NCI-H1092 treated with DMSO at 0.1 percent for 48 hours (cell line): Measurements from ENCODE around the gene CMSS1.
"Not testable (repeated sequence)": the region's sequence is repeated elsewhere in the genome, so short reads cannot be mapped to it uniquely, and the experiment has no call there.

ENCODE experiments used
- DNase-seq: peaks from one replicate; lab custom pipeline; 2025; lab: John Stamatoyannopoulos, UW

The CMSS1 gene

DNA sequence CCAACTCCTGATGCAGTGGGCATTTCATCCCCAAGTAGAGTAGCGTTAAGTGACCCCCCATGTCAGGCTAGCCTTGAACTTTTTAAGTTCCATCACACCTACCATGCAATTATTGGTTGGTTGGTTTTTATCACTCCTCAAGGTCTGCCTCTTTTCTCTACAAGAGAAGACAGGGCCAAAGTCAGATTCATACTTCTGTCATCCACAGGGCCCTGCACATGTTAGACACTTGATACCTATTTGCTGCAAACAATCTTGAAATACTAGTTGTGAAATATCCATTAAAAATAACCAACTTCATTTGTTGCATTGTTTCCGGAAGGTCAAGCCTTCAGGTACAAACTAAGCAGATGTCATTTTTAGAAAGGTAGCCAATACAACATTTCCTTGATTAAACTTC is 1.2 kb downstream of the CMSS1 start:
- DNase-seq = no peak

DNA sequence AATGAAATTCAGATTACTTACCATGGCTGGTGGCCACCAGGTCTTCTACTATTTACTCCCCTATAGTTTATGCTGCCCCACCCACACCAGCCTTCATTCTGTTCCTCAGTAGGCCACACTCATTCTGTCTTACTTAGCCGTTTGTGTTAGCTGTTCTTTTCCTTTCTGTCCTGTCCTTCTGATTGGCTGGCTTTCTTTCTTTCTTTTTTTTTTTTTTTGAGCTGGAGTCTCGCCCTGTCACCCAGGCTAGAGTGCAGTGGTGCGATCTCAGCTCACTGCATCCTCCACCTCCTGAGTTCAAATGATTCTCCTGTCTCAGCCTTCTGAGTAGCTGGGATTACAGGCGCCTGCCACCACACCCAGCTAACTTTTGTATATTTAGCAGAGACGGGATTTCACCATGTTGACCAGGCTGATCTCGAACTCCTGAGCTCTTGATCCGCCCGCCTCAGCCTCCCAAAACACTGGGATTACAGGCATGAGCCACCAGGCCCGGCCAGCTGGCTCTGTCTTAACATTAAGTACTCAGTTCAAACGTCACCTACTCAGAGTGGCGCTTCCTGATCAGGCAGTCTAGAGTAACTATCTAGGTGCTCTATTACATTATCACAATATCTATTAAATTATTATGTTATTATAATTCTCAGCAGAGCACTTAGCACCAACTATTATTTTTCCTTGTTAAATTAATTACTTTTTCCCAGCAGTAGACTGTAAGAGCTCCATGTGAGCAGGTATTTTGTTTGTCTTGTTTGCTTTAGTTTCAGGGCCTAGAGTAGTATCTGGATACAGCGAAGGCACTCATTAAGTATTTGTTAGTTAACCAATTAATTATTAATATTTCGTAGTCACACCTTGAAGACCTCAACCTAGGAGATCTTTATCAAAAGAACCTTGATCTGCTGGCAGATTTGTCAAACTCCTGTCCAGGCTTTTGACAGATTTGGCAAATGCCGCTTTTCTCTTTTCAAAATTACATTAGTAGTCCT is 6.4 kb downstream of the CMSS1 start:
- no peak for DNase-seq

DNA sequence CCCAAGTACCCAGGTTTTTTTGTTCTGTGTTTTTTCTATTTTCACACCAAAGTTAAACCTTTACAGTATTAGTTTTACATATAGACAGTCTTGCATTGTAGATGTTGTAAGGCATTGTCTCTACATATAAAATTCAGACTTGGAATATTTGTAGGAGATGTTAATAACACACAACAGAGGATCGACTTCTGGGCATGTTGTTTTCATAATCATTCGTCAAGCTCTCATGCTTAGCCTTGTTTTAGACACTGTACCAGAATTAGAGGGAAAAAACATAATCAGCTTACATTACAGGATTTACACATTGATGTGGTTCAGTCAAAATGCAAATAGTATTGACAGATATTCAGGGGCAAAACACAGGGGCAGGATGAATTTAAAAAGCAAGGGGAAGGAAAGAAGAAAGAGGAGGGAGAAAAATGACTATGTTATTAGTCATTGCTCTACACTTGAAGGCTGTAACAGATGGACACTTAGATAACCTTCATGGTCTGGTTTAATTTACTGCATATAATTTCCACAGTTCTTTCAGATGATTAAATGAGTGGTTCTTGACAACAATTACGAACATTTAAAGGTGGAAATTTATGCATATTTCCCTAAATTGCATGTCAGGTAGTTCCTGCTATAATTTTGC is 7.5 kb downstream of the CMSS1 start:
- DNase-seq = no peak

DNA sequence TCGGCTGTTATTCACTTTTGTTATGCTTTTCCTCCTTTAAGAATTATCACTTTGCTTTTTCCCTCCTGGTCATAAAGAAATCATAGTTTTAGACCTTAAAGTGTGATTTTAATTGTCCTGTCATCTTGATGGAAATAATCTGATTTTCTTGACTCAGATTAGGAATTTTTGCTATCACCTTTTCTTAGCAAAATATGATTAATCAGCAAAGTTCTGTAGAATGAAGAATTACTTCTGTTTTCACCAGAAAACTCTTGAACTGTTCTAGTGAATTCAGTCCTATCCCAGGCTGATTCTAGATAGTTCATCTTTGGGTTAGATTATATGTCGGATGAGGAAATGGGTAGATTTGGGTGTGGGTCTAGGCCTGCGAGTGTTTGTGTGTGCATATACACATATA is 12.2 kb downstream of the CMSS1 start:
- no peak for DNase-seq

DNA sequence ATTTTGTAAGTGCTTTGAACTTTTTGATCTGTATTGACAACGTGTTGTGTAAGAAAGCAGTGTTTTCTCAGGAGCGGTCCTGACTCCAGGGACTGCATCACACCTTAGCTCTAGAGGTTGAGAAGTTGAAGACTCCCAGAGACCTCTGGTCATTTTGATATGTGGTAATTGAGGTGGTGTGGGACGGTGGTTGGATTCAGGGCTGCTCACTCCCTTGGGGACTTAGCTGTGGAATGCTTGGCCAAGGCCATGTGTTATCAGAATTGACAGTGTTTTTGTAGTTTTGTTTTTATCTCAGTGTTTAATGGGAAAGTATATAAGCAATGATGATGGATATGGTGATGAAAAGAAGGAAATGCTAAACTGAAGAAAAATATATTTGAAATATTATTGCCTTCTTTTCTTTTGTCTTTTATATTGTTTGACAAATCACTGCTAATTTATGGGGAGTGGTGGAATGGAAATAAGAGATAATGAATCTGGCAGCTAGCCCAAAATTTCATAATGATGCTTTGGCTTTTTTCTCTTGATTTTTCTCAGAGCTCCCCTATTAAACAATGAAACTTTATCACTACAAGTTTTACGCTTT is 16.0 kb downstream of the CMSS1 start:
- no peak for DNase-seq

DNA sequence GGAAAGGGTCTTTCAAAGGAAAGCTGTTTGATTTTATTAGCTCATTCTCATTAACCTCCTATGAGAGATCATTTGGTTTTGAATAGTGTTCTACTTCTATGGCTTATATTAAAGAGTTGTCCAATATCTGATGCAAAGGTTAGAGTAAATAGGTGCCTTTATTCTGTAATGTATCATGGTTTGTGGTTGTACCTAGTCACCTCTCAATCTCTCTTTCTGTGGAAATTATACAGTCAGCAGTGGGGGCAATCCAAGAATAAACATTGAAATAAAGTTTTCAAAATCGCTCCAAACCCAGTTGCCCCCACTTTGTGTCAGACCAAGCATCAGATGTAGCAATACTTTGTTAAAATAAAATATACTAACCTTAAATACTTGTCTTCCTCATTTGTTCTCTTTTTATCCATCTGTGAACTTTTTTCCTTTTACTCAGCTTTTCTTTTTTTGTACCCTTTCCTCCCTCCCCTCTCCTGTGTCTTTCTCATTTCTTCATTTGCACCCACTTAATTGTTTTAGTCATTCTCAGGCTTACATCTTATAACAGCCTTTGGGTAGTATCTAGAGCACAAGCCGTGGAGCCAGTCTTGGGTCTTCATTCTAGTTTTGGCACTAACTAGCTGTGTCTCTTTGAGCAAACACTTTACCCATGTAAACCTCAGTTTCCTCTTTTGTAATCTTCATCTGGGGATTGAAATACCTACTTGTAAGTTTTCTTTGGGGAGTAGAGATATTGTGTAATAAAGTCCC is 16.7 kb downstream of the CMSS1 start:
- no peak for DNase-seq

DNA sequence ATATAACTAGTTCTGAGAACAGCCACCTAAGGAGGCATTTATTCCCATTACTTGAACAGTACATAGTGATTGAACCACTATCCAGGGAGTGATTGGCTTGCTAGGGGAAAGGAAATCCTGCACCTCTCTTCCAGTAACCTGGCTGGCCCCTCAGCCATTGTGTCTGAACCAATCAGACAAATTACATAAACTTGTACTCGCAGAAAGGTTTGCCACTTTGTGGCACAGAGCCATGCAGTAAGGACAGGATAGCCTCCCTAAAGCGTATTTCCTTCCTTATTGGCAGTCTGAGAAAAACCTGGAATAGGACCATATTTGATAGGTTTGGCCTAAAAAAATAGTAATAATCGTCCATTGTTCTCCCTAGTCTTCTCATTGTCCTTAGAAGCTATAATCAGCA is 19.0 kb downstream of the CMSS1 start:
- DNase-seq = no peak

DNA sequence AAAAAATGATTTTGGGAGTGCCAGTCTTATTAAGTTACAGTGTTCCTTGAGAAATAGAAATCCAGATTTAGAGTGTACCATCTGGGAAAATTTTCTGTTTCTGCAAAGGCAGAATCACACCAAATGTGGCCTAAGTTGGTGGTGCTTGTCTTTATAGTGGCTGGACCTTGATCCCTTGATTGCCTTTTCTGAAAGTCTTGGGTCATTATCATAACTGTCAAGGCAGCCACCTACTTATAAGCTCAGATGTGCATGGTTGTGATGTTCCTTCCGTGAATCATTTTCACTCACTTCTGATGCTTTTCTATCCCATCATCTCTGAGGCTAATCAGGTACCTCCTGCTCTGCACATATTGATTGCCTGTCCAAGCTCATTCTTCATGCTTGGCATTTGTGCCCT is 20.1 kb downstream of the CMSS1 start:
- DNase-seq = no peak

DNA sequence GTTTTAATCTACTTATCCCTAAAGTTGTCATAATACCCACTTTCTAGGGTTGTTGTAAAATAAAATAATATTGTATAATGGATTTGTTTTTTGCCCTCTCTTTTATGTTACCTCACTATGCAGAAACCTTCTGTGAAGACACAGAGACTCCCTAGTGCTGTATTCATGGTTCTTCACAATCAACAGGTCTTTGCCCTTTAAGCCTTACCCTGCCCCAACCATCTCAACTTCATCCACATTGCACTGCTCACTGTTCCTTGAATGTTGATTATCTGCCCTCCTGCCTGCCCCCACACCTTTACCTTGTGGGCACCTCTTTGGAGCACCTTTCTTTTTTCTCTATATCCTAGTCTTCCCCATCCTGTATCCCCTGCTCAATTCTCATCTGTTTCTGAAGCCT is 21.1 kb downstream of the CMSS1 start:
- DNase-seq = no peak

DNA sequence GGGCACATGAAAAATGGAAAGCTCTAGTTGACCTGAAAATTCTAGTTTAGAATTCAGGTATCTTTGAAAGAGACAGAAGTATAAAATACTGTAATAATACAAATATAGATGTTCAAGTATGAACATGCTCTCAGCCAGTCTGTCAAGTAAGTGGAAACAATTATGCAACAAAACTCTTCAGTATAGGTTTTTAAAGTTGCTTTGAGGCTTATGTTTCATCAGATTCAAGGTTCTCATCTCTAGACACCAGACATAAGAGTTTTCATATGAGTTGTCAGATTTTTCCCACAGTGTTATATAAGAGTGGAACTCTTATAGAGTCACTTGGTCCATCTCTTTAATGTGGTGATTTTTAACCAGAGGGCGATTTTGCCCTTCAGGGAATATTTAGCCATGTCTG is 22.0 kb downstream of the CMSS1 start:
- no peak for DNase-seq

DNA sequence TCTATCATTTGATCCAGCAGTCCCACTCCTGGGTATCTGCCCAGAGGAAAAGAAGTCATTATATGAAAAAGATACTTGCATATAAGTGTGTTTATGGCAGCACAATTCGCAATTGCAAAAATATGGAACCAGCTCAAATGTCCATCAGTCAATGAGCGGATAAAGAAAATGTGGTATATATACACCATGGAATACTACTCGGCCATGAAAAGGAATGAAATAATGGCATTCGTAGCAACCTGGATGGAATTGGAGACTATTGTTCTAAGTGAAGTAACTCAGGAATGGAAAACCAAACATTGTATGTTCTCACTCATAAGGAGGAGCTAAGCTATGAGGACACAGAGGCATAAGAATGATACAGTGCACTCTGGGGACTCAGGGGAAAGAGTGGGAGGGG is 24.3 kb downstream of the CMSS1 start:
- not testable (repeated sequence) for DNase-seq

DNA sequence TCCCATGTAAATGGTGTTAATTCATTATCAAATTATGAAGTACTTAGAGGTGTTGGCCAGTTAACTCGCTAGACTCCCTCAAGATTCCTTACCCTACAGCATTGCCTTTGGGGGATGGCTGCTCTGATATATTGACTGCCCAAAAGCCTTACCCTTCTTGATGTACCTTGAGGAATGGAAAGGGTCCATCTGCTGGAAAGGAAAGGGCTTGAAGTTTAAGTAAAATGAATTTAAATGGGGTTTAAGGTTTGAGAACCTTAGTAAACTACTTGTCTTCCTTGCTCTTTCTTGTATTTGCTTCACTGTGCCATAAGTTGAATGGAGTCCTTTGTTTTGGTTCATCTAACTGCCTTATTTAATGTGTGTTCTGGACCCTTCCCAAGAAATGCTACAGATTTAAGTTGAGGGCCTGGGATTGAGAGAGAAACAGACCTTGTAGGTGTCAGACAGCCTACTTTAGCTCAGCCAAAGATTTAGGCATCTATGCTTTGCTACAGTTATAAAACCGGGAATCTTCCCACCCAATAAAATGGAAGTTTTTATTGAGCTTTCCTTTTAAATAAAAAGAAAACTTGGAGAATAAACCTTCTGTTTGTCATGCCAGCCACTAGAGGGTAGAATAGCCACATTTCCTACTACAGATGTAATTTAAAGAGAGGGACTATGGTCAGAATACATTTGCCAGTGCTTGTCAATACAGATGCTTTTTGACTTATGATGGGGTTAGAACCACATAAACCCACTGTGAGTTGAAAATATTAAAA is 25.3 kb downstream of the CMSS1 start:
- peak; percentile 64 for DNase-seq

DNA sequence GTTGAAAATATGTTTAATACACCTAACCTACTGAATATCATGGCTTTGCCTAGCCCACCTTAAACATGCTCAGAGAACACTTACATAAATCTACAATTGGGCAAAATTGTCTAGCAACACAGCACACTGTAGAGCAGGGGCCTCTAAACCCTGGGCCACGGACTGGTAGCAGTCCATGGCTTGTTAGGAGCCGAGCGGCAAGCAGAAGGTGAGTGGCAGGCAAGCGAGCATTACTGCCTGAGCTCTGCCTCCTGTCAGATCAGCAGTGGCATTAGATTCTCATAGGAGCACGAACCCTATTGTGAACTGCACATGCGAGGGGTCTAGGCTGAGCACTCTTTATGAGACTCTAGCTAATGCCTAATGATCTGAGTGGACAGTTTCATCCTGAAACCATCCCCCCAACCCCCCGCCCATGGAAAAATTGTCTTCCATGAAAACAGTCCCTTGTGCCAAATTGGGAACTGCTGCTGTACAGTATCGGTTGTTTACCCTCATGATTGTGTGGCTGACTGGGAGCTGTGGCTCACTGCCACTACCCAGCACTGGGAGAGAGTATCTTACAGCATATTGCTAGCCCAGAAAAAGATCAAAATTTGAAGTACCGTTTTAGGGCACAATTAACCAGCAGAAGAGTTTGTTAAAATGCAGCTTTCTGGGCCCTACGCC is 26.1 kb downstream of the CMSS1 start:
- DNase-seq = peak; percentile 69

DNA sequence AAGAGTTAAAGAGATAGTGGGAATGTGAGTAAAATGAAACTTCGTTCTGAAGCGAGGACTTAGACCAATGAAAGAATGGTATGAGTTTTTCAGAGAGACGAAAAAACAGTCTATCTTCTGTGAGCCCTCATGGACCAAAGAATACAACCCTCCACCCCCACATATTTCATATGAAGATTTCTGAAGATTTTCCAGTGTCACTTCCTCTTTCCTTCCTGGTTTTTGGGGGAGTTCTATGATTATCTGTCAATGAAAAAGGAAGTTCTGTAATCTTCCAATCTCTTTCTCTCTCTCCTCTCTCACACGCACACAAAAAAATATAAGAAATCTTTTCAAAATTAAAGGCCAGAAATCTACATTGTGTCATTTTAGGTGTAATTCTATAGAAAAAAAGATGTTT is 27.7 kb downstream of the CMSS1 start:
- DNase-seq = no peak

DNA sequence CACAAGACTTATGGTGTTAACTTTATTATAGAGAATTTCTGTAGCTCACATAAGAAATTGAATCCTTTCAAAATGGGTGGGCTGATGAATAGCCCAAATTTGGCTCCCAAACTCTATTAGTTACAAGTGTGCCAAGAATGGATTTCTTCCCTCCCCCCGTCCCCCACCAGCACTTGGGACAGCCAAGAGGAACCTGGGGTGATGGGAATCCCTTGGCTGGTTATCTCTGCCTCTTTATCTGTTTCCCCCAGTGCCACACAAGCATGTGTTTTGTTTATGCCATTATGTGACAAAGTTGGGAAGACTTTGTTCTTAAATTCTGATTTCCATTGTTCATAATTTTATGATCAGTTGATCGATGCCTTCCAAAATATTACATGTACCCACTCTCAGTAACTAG is 28.3 kb downstream of the CMSS1 start:
- DNase-seq = no peak

DNA sequence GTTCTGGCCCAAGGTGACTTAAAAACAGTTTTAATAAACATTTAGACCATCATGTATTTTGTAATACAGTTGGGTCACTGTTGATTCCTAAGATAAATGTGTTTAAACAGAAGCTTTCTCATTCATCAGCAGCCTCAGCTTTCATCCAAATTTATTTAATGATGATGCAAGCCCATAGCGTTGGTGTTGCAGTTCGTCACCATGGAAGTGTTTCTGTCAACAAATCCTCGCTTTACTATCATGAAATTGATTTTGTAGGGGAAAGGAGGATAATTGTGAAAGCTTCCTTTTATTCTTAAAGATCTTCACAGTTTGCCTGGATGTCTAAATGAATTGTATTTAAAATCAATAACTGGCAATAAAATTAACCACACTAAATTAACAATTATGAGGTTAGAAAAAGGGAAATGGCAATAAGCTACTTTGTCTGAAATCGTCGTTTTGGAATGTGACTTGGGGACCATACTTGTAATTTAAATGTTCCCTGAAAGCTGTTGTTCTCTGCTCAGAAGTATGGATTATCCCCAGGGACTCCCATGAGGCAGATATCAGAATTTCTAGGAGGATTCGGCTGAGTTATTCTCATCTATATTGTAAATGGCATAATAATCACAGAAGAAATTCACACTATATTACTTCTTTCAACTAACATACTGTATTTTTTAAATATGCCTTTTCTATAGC is 29.0 kb downstream of the CMSS1 start:
- DNase-seq = no peak

DNA sequence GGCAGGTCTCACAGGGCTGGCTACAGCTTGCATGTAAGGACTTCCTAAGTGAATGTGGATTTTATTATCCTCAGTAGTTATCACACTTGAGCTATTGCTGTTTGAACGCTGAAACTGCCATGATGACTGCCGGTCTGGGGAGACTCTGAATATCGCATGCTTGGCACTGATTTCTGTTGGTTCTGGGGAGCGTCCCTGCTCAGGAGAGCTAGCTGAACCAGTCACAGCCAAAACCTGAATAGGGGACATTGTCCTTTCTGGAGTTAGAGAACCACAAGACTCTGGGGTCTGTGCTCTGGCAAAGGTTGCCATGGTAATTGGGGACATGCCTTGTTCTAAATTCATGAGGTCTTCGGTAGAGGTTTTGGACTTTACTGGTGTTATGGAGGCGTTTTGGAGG is 30.8 kb downstream of the CMSS1 start:
- DNase-seq = no peak

DNA sequence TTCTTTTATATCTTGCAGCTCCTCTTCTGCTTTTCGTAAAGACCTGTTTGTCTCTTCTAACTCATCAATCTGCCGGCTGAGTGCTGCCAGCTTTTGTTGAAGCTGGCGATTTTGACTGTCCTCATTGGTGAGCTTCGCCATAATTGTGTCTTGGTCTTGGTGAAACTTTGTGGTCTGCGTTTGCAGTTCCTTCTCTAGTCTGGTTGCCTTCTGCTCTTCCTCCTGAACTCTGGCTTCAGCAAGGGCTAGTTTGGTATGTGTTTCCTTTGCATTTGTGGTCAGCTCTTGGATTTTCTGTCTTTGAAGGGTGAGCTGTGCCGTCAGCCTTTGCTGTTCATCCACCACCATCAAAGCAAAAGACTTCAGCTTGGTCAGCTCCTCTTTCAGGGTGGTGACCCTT is 32.9 kb downstream of the CMSS1 start:
- no peak for DNase-seq

DNA sequence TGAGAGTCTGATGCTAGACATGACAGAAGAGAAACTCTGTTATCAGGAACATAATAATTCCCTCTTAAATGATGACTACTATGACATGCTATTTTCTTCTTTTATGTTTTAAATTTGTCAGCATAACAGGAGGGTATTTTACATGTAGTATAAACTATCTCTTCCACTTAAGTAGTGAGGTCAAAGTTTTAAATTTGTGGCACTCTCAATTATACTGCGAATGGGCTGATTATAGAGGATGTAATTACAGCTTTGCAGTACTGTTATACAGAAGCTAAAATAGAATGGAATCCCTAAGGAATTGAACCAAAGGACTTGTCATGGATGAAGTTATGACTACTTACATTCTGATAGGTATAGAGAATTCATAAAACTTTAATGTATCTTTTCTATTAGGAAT is 34.3 kb downstream of the CMSS1 start:
- no peak for DNase-seq

DNA sequence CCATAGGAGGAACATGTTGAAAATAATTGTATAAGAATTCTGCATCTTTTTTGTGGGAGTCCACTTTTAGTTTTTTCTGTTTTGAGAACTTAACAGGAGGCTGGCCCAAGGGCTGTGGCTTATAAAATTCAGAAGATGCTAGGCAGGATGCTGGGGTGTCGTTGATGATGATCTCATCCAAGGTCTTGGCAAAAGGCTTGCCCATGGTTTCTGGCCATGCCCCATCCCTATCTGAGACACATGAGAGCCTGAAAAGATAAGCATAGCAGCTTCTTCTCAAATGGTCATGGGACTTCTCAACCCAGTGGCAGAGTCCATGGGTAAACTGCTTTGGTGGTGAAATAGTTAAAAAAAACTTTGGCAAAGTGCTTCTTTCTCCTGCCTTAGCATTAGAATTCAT is 35.2 kb downstream of the CMSS1 start:
- DNase-seq = no peak
